ENCODE data around the gene JARID2. TPM values are rescaled to one million over a fixed set of nuclear protein-coding genes. Genes with fewer than 3 reads are reported as not detected.

The JARID2 gene
- total RNA-seq, 2 donors from 2014 or later, result 10.0 to 11.2 TPM

GRCh38 chr6:15452182-15452941 is 206.5 kb downstream of the JARID2 start:
- ATAC-seq (no peak), DNase-seq (no peak)
- intact Hi-C loops (cut with DNase I, micrococcal nuclease), result no loop called here

GRCh38 chr6:15453186-15453585 is 207.3 kb downstream of the JARID2 start:
- no peak for DNase-seq
- ATAC-seq, result no peak
- intact Hi-C loops (cut with DNase I, micrococcal nuclease), result no loop called here

- no peak for DNase-seq
- no peak for ATAC-seq
- intact Hi-C loops (cut with DNase I, micrococcal nuclease), result no loop called here
Observed at GRCh38 chr6:15453622-15454021, 207.8 kb downstream of the JARID2 start.

- ATAC-seq (no peak), DNase-seq (no peak)
- intact Hi-C loops (cut with DNase I, micrococcal nuclease), result no loop called here
Observed at GRCh38 chr6:15456422-15456821, 210.6 kb downstream of the JARID2 start.

GRCh38 chr6:15457121-15457650 is 211.3 kb downstream of the JARID2 start:
- intact Hi-C loops (cut with DNase I, micrococcal nuclease), result no loop called here
- DNase-seq, result no peak
- no peak for ATAC-seq

- DNase-seq (no peak), ATAC-seq (no peak)
- intact Hi-C loops (cut with DNase I, micrococcal nuclease), result no loop called here
Observed at GRCh38 chr6:15458021-15458459, 212.2 kb downstream of the JARID2 start.

- ATAC-seq, result no peak
- intact Hi-C loops (cut with DNase I, micrococcal nuclease), result no loop called here
- DNase-seq, result no peak
Observed at GRCh38 chr6:15460110-15460727, 214.3 kb downstream of the JARID2 start.

- DNase-seq (no peak), ATAC-seq (no peak)
- intact Hi-C loops (cut with DNase I, micrococcal nuclease), result no loop called here
Observed at GRCh38 chr6:15461127-15461944, 215.5 kb downstream of the JARID2 start.

- ATAC-seq (no peak), DNase-seq (no peak)
- intact Hi-C loops (cut with DNase I, micrococcal nuclease), result no loop called here
Observed at GRCh38 chr6:15462256-15462655, 216.4 kb downstream of the JARID2 start.

GRCh38 chr6:15462717-15463525 is 217.1 kb downstream of the JARID2 start:
- intact Hi-C loops (cut with DNase I, micrococcal nuclease), result no loop called here
- ATAC-seq, result no peak

GRCh38 chr6:15464211-15464725 is 218.4 kb downstream of the JARID2 start:
- intact Hi-C loops (cut with DNase I, micrococcal nuclease), result no loop called here
- ATAC-seq (peak; percentile 48), DNase-seq (peak in 1 of 2 donors; percentile 49)

More at GRCh38 chr6:15462717-15463525, 217.1 kb downstream of the JARID2 start:
- no peak for DNase-seq

GRCh38 chr6:15465212-15465611 is 219.3 kb downstream of the JARID2 start:
- no peak for DNase-seq
- no peak for ATAC-seq
- intact Hi-C loops (cut with DNase I, micrococcal nuclease), result no loop called here

- intact Hi-C loops (cut with DNase I, micrococcal nuclease), result no loop called here
- DNase-seq, result no peak
- ATAC-seq, result no peak
Observed at GRCh38 chr6:15470746-15471145, 224.9 kb downstream of the JARID2 start.

GRCh38 chr6:15472621-15473020 is 226.8 kb downstream of the JARID2 start:
- peak; percentile 63 for ATAC-seq
- DNase-seq, result no peak
- intact Hi-C loops (cut with DNase I, micrococcal nuclease), result no loop called here

- DNase-seq (no peak), ATAC-seq (no peak)
- intact Hi-C loops (cut with DNase I, micrococcal nuclease), result no loop called here
Observed at GRCh38 chr6:15473174-15473573, 227.3 kb downstream of the JARID2 start.

GRCh38 chr6:15473741-15474161 is 227.9 kb downstream of the JARID2 start:
- no peak for ATAC-seq
- intact Hi-C loops (cut with DNase I, micrococcal nuclease), result no loop called here
- no peak for DNase-seq

GRCh38 chr6:15474196-15474595 is 228.3 kb downstream of the JARID2 start:
- DNase-seq (no peak), ATAC-seq (no peak)
- intact Hi-C loops (cut with DNase I, micrococcal nuclease), result no loop called here

- no peak for ATAC-seq
- DNase-seq, result no peak
- intact Hi-C loops (cut with DNase I, micrococcal nuclease), result no loop called here
Observed at GRCh38 chr6:15475261-15475660, 229.4 kb downstream of the JARID2 start.

Data from left colon (tissue), 2 donors.